ENCODE results near the gene GRIP1.

GRIP1 gene

DNA sequence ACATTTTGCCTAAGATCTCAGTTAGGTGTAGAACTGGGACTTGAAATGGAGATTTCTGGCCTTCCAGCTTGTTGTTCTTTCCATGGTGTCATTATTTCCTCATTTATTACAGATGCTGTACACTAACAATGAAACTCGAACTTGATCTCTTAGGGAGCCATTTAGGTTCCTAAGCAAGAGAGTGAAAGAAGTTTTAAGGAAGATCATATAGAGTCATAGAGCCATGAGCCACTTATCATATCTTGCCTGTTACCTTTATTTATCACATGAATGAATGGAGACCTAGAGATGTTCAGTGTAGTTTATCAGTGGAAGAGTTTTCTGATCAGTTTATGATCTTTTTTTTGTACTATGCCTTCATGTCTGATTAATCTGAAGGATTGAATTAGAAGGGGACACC, 366.7 kb downstream of the GRIP1 start:
- DNase-seq = no peak

DNA sequence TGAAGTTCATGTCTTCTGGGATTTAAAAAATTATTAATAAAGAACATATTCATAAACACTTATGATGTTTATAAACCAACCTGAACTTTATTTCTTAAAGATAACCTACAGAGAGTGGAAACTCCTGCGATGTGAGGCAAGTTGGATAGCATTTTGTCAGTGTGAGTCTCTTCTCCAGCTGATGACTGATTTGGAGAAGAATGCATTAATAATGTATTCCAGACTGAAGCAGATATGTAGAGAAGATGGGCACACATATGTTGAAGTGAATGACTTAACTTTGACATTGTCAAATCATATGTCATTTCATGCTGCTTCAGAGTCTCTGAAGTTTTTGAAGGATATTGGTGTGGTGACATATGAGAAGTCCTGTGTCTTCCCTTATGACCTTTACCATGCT, 369.3 kb downstream of the GRIP1 start:
- DNase-seq = no peak

DNA sequence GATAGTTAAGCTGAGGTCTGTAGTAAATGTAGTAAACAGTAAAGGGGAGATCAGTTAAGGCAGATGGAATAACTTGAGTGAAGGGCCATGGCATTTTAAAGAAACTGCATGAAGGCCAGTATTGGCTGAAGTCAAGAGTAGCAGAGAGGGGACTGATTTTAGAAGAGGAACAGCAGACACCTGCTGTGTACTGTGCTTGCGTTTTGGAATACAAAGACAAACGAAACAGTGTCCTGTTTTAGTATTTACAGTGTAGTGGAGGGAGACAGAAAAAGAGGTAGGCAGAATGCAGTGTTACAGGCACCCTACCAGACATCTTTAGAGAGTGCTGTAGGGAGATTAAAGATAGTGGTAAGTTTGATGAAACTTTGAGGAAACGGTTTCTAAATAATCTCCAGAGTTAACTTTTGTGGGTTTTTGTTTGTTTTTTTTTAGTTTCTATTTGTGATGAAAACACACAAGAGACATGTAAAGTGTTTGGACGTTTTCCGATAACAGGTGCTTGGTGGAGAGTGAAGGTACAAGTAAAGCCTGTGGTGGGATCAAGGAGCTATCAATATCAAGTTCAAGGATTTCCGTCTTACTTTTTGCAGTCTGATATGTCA, 374.5 kb downstream of the GRIP1 start:
- no peak for DNase-seq

DNA sequence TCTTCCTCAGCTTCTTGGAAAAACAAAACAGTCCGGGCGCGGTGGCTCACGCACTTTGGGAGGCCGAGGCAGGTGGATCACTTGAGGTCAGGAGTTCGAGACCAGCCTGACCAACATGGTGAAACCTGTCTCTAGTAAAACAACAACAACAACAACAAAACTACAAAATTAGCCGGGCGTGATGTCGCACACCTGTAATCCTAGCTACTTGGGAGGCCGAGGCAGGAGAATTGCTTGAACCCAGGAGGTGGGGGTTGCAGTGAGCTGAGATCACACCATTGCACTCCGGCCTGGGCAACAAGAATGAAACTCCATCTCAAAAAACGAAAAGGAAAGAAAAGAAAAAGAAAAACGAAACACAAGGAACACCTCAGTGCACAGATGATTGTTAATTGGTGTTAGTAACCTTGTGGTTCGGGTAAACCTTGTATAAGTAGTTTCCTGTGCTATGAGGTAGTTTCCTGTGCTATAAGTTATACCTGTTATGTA, 375.5 kb downstream of the GRIP1 start:
- DNase-seq = peak in 1 of 14 donors; percentile 5

DNA sequence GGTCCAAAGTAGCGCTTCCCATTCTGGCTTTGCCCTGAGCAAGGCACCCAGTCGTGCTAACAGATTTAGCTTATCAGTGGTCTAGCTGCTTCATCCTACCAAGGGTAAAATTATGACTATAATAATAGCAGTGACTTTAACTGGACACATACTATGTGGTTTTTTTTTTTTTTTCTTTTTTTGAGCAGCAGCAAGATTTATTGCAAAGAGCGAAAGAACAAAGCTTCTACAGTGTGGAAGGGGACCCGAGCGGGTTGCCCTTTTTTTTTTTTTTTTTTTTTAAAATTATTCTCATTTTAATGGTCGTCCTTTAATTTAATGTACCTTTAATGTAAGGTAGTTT, 376.1 kb downstream of the GRIP1 start:
- DNase-seq = no peak

DNA sequence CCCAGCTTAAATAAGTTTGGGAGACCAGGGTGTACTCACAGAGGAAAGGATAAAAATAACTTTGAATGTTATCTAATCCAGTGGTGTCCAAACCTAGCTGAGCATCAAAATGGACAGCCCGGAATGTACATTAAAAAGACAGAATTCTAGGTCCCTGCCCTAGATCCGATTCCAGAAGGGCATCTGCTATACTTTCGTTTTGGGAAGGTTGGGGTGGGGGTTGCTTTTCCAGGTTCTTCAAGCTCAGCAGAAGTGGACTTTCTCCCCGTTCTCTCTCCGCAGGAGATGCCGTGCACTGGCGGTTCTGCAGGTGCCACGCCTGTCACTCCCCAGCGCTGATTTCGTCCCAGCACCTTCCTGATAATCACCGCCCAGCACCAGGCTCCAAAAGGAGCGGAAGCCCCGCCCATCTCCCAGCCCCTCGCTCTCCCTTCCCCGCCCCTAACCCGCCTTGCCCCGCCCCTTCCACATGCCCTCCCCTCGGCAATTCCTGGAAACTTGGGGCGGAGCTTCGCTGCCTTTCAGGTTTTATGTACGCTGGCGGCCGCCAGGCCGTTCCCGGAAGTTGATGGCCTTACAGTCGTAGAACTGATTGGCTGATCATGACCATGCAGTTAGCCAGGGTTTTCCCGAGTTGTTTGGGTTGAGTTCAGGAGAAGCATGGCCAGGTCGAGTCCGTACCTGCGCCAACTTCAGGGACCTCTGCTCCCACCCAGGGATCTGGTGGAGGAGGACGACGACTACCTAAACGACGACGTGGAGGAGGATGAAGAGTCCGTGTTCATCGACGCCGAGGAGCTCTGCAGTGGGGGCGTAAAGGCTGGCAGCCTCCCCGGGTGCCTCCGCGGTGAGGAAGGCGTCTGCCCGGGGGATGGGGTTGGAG, 376.7 kb downstream of the GRIP1 start, which contains the start of gene HELB:
TSS of gene HELB (plus strand) at position 550 of the 883 bp plus-strand sequence. CDS start at position 661, 111 bp downstream.
- DNase-seq = peak; percentile 22 to 96 (median 88)

DNA sequence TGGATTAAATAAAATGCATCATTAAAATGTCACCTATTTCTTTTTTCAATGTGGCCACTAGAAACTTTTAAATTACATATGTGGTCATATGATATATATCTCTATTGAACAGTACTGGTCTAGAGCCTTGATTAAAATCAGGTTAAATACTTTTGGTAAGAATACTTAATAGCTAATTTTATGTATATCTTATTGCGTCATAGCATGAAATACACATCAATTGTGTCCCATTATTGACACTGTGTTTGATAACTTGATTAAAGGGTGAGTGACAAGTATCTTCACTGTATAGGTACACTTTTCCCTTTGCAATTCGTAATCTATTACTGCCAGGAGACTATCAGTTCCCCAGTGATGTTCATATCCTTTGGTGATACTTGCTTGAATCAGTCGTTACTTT, 381.0 kb downstream of the GRIP1 start:
- no peak for DNase-seq
